ENCODE results near the gene CNN2. TPM values are rescaled to one million over a fixed set of nuclear protein-coding genes. Genes with fewer than 3 reads are reported as not detected.

CNN2 gene
- total RNA-seq, 1 donor from 2014 or later: 164 TPM

DNA sequence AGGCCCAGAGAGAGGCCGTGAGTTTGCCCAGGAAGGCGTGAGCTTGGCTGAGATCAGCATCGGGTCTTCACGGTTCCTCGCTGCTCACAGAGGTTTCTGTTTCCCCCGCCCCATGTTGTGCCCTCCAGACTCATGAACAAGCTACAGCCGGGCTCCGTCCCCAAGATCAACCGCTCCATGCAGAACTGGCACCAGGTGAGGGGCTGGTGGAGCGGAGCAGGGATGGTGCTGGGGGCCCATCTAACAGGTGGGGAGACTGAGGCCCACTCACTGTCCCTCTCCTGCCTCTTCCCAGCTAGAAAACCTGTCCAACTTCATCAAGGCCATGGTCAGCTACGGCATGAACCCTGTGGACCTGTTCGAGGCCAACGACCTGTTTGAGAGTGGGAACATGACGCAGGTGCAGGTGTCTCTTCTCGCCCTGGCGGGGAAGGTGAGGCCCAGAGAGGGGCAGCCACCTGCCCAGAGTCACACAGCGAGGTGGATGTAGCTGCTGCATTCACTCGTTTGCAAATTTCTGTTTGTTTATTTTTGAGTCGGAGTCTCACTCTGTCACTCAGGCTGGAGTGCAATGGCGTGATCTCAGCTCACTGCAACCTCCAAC, 6.0 kb downstream of the CNN2 start:
- TF ChIP-seq, protein P1, sequence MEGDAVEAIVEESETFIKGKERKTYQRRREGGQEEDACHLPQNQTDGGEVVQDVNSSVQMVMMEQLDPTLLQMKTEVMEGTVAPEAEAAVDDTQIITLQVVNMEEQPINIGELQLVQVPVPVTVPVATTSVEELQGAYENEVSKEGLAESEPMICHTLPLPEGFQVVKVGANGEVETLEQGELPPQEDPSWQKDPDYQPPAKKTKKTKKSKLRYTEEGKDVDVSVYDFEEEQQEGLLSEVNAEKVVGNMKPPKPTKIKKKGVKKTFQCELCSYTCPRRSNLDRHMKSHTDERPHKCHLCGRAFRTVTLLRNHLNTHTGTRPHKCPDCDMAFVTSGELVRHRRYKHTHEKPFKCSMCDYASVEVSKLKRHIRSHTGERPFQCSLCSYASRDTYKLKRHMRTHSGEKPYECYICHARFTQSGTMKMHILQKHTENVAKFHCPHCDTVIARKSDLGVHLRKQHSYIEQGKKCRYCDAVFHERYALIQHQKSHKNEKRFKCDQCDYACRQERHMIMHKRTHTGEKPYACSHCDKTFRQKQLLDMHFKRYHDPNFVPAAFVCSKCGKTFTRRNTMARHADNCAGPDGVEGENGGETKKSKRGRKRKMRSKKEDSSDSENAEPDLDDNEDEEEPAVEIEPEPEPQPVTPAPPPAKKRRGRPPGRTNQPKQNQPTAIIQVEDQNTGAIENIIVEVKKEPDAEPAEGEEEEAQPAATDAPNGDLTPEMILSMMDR (conservative IDR thresholded peaks at IDR 0.05; ENCODE audit: low read depth, low read length): no peak

DNA sequence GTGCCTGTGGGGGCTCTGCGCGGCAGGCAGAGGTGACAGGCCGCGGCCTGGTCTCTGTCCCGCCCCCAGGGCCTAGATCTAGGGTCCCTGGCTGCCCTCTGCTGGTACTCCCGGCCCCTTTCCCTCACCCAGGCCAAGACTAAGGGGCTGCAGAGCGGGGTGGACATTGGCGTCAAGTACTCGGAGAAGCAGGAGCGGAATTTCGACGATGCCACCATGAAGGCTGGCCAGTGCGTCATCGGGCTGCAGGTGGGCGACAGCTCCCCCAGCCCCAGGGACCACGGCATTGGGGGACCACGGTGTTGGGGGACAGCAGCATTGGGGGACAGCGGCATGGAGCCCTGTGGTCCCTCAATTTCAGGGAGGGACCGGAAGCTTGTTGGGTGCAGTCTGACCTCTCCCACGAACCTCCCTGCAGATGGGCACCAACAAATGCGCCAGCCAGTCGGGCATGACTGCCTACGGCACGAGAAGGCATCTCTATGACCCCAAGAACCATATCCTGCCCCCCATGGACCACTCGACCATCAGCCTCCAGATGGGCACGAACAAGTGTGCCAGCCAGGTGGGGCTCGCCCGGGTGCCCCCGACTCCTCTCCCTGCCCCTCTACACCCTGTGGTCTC, 9.7 kb downstream of the CNN2 start:
- no peak overlapping the region for H3K4me3 ChIP-seq (ENCODE audit: low read depth, low read length)
- TF ChIP-seq, protein P1 (conservative IDR thresholded peaks at IDR 0.05; ENCODE audit: low read depth, low read length): no peak
- DNase-seq (ENCODE audit: low read depth): no peak

More for the DNA sequence above, 6.0 kb downstream of the CNN2 start:
- no peak overlapping the region for H3K4me3 ChIP-seq (ENCODE audit: low read depth, low read length)
- no peak for DNase-seq (ENCODE audit: low read depth)

DNA sequence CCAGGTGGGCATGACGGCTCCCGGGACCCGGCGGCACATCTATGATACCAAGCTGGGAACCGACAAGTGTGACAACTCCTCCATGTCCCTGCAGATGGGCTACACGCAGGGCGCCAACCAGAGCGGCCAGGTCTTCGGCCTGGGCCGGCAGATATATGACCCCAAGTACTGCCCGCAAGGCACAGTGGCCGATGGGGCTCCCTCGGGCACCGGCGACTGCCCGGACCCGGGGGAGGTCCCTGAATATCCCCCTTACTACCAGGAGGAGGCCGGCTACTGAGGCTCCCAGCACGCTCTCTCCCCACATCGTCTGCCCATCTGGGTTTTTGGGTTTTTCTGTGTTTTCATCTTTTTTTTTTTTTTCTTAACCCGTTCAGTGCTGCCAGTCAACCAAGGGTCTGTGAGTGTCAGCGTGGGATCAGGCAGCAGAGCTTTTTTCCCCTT, 11.2 kb downstream of the CNN2 start:
- no peak for DNase-seq (ENCODE audit: low read depth)
- TF ChIP-seq, protein P1 (conservative IDR thresholded peaks at IDR 0.05; ENCODE audit: low read depth, low read length): no peak
- H3K4me3 ChIP-seq (ENCODE audit: low read depth, low read length): no peak overlapping the region

DNA sequence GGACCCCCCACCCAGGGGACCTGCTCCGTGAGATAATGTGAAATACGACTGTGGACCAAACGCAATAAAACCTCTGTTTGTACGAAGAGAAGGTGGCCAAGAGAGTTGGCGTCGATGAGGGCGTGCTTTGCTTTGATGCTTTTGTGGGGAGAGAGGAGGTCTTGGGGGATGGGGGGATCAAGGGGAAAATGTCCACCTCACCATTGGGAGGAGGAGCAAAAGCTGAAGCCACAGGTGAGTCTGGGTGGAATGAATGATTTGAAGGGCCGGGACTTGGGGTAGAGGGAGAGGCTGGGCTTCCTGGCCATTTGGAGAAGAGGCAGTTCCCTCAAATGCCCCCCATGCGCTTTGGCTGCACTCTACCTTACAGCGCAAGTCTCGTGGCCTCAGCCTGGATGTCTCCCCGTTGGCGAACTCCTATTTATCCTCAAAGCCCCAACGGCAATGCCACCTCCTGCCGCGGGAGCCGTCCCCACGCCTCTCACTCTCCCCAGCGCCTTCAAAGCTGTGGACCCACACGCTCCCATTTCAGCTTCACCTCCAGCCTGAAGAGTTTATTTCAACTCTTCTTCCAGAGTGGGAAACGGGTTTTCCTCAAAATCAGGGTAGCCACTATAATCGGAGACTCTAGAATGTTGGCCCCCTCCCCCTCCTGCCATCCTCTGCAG, 12.7 kb downstream of the CNN2 start:
- no peak for DNase-seq (ENCODE audit: low read depth)
- peak overlapping the region; percentile 65 for H3K4me3 ChIP-seq (ENCODE audit: low read depth, low read length)
- TF ChIP-seq, protein P1 (conservative IDR thresholded peaks at IDR 0.05; ENCODE audit: low read depth, low read length): no peak

DNA sequence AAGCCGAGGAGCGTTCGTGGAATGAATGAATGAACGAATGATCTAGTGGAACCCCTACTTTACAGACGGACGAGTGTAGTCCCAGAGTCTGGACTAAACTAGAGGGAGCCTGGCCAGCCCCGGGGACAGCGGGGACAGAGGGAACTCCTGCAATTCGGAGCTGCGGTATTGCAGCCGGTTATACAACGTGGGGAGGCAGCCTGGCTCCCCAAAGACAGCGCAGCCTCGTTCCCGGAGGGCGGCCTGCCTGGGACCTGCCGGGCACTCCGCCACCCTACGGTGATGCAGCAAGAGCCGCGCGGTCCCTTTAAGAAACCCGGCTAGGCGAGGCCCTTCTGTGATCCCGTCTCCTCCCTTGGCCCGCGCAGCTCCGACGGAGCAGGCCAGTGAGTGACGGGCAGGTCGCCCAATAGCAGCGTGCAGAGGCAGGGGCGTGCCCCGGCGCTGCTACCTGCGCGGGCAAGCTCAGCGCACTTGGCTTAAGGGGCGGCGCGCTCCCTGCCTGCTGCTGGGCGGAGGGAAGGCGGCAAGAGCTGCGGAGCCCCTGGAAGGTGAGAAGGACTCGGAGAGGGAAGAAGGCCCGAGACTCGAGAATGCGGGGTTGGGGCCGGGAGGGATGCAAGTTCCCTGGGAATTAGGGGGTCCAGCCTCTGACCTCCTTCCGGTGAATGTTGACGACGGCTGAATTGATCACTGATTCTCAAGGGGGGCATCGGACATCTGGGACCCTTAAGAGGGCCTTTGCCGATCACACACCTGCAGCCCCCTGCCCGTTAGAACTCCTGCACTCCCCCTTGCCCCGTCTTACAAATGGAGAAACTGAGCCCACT, 13.5 kb downstream of the CNN2 start, which contains the start of gene ABCA7:
TSS of gene ABCA7 (plus strand) at position 462 of the 830 bp plus-strand sequence. CDS start 1,255 bp downstream, outside the sequence.
- TF ChIP-seq, protein P1 (conservative IDR thresholded peaks at IDR 0.05; ENCODE audit: low read depth, low read length): no peak
- DNase-seq (ENCODE audit: low read depth): peak; percentile 59
- peak within 1 kb of the TSS; percentile 65 for H3K4me3 ChIP-seq (ENCODE audit: low read depth, low read length)

DNA sequence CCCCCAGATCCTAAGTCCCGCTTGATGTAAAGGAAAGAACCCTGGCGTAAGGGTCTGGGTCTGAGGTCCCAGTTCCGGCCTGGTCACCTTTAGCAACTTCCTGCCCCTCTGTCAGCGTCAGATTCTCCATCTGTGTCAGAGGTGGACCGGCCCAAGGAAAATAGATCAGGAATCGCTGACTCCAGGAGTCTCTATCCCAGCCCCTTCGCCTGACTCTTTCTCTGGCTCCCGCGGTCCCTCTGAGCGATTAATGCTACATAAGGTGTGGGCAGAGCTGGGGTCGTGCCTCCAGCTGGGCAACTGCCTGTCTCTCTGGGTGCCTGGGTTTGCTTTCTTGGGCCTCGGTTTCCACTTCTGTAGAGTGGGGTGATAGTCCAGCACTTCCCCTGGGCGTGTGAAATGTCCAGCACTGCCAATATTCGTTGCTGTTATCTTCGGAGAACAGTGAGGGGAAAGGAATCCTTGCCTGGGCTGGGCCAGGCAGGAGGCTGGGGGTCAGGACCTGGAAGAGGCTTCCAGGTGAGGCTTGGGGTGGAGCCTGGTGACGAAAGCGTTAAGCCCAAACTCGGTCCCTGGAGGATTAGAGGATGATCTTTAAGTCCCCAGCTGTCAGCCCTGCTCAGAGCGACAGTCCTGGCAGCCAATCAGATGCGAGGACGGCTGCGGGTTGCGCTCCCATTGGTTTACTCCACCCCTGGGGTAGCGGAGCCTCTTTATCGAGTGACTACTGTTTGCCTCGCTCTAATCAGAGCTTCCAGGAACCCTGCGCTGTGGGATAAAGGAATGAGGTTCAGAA, 14.3 kb downstream of the CNN2 start:
- H3K4me3 ChIP-seq (ENCODE audit: low read depth, low read length): peak overlapping the region; percentile 65
- DNase-seq (ENCODE audit: low read depth): peak; percentile 48
- TF ChIP-seq, protein P1 (conservative IDR thresholded peaks at IDR 0.05; ENCODE audit: low read depth, low read length): no peak

Measured in epithelial cell of proximal tubule (primary cell).